OCI-LY7 (cell line): ENCODE results near the gene MYO18B. TPM values are rescaled to one million over a fixed set of nuclear protein-coding genes. Genes with fewer than 3 reads are reported as not detected.

Experiments
- BruUV-seq: library from RNA; stranded (reverse); fragments of 400-500 nt; replicated peaks from 2 replicates; lab custom pipeline; 2021; lab: Mats Ljungman, UMichigan
- CTCF ChIA-PET: fragments of 300-600 bp; sonication (Branson Sonifier 250); formaldehyde crosslinking; loops from one replicate; lab custom pipeline; 2022; ENCODE audit warnings: antibody characterized with exemption; ENCODE audit not compliant: unreplicated experiment; lab: Charles Lee
- POLR2A ChIA-PET: fragments of 300-600 bp; sonication (Branson Sonifier 250); formaldehyde crosslinking; loops from one replicate; lab custom pipeline; 2022; ENCODE audit warnings: antibody characterized with exemption; lab: Charles Lee
- DNase-seq: peaks from one replicate; pipeline ENCODE4 v3.0.0-alpha.2; 2015; ENCODE audit warnings: low spot score
- H2AFZ ChIP-seq: fragments of 200-600 bp; sonication (generic), shearing (Covaris generic); 2 replicates; pipeline ENCODE4 v1.6.1; 2014; ENCODE audit warnings: mild to moderate bottlenecking, antibody characterized with exemption, low read length, moderate library complexity
- H3K27ac ChIP-seq: fragments of 200-600 bp; sonication (generic); 2 replicates; pipeline ENCODE4 v1.5.1; 2014; ENCODE audit warnings: mixed run types, low read depth, mild to moderate bottlenecking, moderate library complexity, low read length, inconsistent platforms; ENCODE audit not compliant: poor library complexity, severe bottlenecking
- H3K36me3 ChIP-seq: fragments of 200-600 bp; sonication (generic); 2 replicates; pipeline ENCODE4 v1.6.1; 2014; ENCODE audit warnings: mild to moderate bottlenecking, antibody characterized with exemption, low read length, moderate library complexity, mixed read lengths; ENCODE audit not compliant: insufficient read depth
- H3K4me1 ChIP-seq: fragments of 200-600 bp; sonication (generic); 2 replicates; pipeline ENCODE4 v1.5.1; 2014; ENCODE audit warnings: mild to moderate bottlenecking, low read length; ENCODE audit not compliant: insufficient read depth, poor library complexity, severe bottlenecking
- H3K4me2 ChIP-seq: fragments of 200-600 bp; sonication (generic); 2 replicates; pipeline ENCODE4 v1.6.1; 2014; ENCODE audit warnings: mild to moderate bottlenecking, low read length
- H3K4me3 ChIP-seq: fragments of 200-600 bp; sonication (generic); 2 replicates; pipeline ENCODE4 v1.5.1; 2014; ENCODE audit warnings: mild to moderate bottlenecking, low read depth, low read length; ENCODE audit not compliant: poor library complexity, severe bottlenecking
- H3K79me2 ChIP-seq: fragments of 200-600 bp; sonication (generic); 2 replicates; pipeline ENCODE4 v1.6.1; 2016; ENCODE audit warnings: low read depth, mild to moderate bottlenecking, low read length, moderate library complexity, mixed read lengths; ENCODE audit not compliant: insufficient read depth
- H3K9me2 ChIP-seq: fragments of 200-600 bp; sonication (generic); 2 replicates; pipeline ENCODE4 v1.6.1; 2016; ENCODE audit warnings: mild to moderate bottlenecking, low read length, mixed read lengths; ENCODE audit not compliant: insufficient read depth
- H3K9me3 ChIP-seq: fragments of 200-600 bp; sonication (generic); 2 replicates; pipeline ENCODE4 v1.6.1; 2014; ENCODE audit warnings: mild to moderate bottlenecking, mixed run types, low read length, mixed read lengths
- H4K20me1 ChIP-seq: fragments of 200-600 bp; sonication (generic); 2 replicates; pipeline ENCODE4 v1.6.1; 2014; ENCODE audit warnings: mild to moderate bottlenecking, antibody characterized with exemption, low read length, moderate library complexity, mixed read lengths; ENCODE audit not compliant: insufficient read depth
- CTCF ChIP-seq: fragments of 200-600 bp; sonication (generic); conservative IDR thresholded peaks from 2 replicates; pipeline ENCODE4 v1.5.1; 2014; ENCODE audit warnings: mild to moderate bottlenecking, antibody characterized with exemption, low read length, moderate library complexity, mixed read lengths
- EZH2phosphoT487 ChIP-seq: fragments of 200-600 bp; sonication (generic); IDR thresholded peaks from 2 replicates; pipeline ENCODE4 v1.6.1; 2018; ENCODE audit warnings: low read depth, borderline replicate concordance, mild to moderate bottlenecking, mixed run types, antibody characterized with exemption, low read length, moderate library complexity, mixed read lengths
- intact Hi-C: fragments of 100-400 bp; cut with micrococcal nuclease; formaldehyde crosslinking; loops from one replicate; pipeline ENCODE4 v1.10.0; 2022; ENCODE audit not compliant: unreplicated experiment
- total RNA-seq, 2 experiments: library from RNA; depleted of rRNA in 1 of 2; stranded (reverse); fragments of >200 nt in 1 of 2; shearing (Covaris generic) in 1 of 2; gene quantifications; 2 replicates each; pipeline ENCODE4 v1.2.3, GENCODE V29; 2014 to 2022

MYO18B gene
- total RNA-seq, 2 experiments from 2014 or later, result not detected

GRCh38 chr22:25959818-25960774 lies 218.1 kb downstream of the MYO18B start:
- no peak for TF ChIP-seq CTCF
- TF ChIP-seq EZH2phosphoT487, result no peak
- Histone ChIP-seq H3K36me3 (no peaks in the 10 kb centered on the region), H3K9me3 (no peaks in the 10 kb centered on the region), H3K9me2 (no peaks in the 10 kb centered on the region), H4K20me1 (no peaks in the 10 kb centered on the region), H3K4me3 (no peak overlapping the region), H2AFZ (no peak overlapping the region), H3K4me2 (no peak overlapping the region), H3K4me1 (no peaks in the 10 kb centered on the region), H3K27ac (no peak overlapping the region), H3K79me2 (no peaks in the 10 kb centered on the region)
- no TSS peak for BruUV-seq
- intact Hi-C loops, result no loop called here
- ChIA-PET POLR2A (no interaction called here), CTCF (no interaction called here)
- no peak for DNase-seq

GRCh38 chr22:25961699-25962098 lies 219.7 kb downstream of the MYO18B start:
- H3K9me3 ChIP-seq, result no peaks in the 10 kb centered on the region
- CTCF ChIA-PET, result no interaction called here
- no TSS peak for BruUV-seq
- H3K27ac ChIP-seq, result no peak overlapping the region
- DNase-seq, result no peak
- H3K4me2 ChIP-seq, result no peak overlapping the region
- no peak overlapping the region for H2AFZ ChIP-seq
- TF ChIP-seq CTCF (no peak), EZH2phosphoT487 (no peak)
- H3K4me1 ChIP-seq, result no peaks in the 10 kb centered on the region
- intact Hi-C loops, result no loop called here
- POLR2A ChIA-PET, result interaction anchor here (0.5 kb wide), 1 partner anchor 70 kb away, joined by 3 read pairs; no protein-coding TSS in a partner anchor
- H3K79me2 ChIP-seq, result no peaks in the 10 kb centered on the region
- no peaks in the 10 kb centered on the region for H3K9me2 ChIP-seq
- H4K20me1 ChIP-seq, result no peaks in the 10 kb centered on the region
- H3K4me3 ChIP-seq, result no peak overlapping the region
- no peaks in the 10 kb centered on the region for H3K36me3 ChIP-seq

- no TSS peak for BruUV-seq
- Histone ChIP-seq H4K20me1 (no peaks in the 10 kb centered on the region), H3K9me2 (no peaks in the 10 kb centered on the region), H3K4me1 (no peaks in the 10 kb centered on the region), H3K27ac (no peak overlapping the region), H3K36me3 (no peaks in the 10 kb centered on the region), H2AFZ (no peak overlapping the region), H3K4me3 (no peak overlapping the region), H3K79me2 (no peaks in the 10 kb centered on the region), H3K9me3 (no peaks in the 10 kb centered on the region), H3K4me2 (no peak overlapping the region)
- TF ChIP-seq CTCF, result no peak
- TF ChIP-seq EZH2phosphoT487, result no peak
- ChIA-PET CTCF (no interaction called here), POLR2A (no interaction called here)
- no peak for DNase-seq
- intact Hi-C loops, result no loop called here
Measured at GRCh38 chr22:25962711-25963110, 220.7 kb downstream of the MYO18B start.
